WTC11 (cell line): ENCODE results near the gene NCKAP5L. TPM values are rescaled to one million over a fixed set of nuclear protein-coding genes. Genes with fewer than 3 reads are reported as not detected.

Experiments used
- ATAC-seq: fragments of 200-7000 bp; cut with Tn5 transposase; 2 replicates; pipeline ENCODE4 v1.10.0; 2021; ENCODE audit warnings: mild to moderate bottlenecking, moderate library complexity
- CTCF ChIA-PET: fragments of 300-600 bp; sonication (Branson Sonifier 250); formaldehyde crosslinking; loops from one replicate; lab custom pipeline; 2021; ENCODE audit warnings: antibody characterized with exemption; lab: Charles Lee
- POLR2A ChIA-PET: fragments of 350-600 bp; sonication (Branson Sonifier 250); formaldehyde crosslinking; loops from one replicate; lab custom pipeline; 2021; ENCODE audit warnings: antibody characterized with exemption; lab: Charles Lee
- DNase-seq: peaks from one replicate; pipeline ENCODE4 v3.0.0; 2021; ENCODE audit warnings: low spot score
- H3K27ac Mint-ChIP-seq: 2 replicates; pipeline ENCODE4 v1.8.0; 2021; ENCODE audit warnings: mixed read lengths
- H3K27me3 Mint-ChIP-seq: 2 replicates; pipeline ENCODE4 v1.8.0; 2021; ENCODE audit warnings: low read depth, mild to moderate bottlenecking, moderate library complexity, mixed read lengths
- H3K36me3 Mint-ChIP-seq: 2 replicates; pipeline ENCODE4 v1.8.0; 2021; ENCODE audit warnings: mixed read lengths
- H3K4me1 Mint-ChIP-seq: 2 replicates; pipeline ENCODE4 v1.8.0; 2022; ENCODE audit warnings: mixed read lengths
- H3K4me3 Mint-ChIP-seq: 2 replicates; pipeline ENCODE4 v1.8.0; 2021; ENCODE audit warnings: mild to moderate bottlenecking, moderate library complexity, mixed read lengths
- H3K9me3 Mint-ChIP-seq: 2 replicates; pipeline ENCODE4 v1.8.0; 2021; ENCODE audit warnings: mixed read lengths
- ARID4B ChIP-seq: sonication (generic); formaldehyde crosslinking; IDR thresholded peaks from 2 replicates; pipeline ENCODE4 v1.8.0; 2023; ENCODE audit warnings: missing genetic modification reagents, mild to moderate bottlenecking, borderline replicate concordance
- E2F1 ChIP-seq: sonication (generic); formaldehyde crosslinking; IDR thresholded peaks from 2 replicates; pipeline ENCODE4 v1.8.0; 2022; ENCODE audit warnings: mild to moderate bottlenecking, missing genetic modification reagents
- ESRRA ChIP-seq: sonication (generic); formaldehyde crosslinking; IDR thresholded peaks from 2 replicates; pipeline ENCODE4 v1.8.1; 2022; ENCODE audit warnings: mild to moderate bottlenecking, missing genetic modification reagents, borderline replicate concordance
- ETV6 ChIP-seq: sonication (generic); formaldehyde crosslinking; IDR thresholded peaks from 2 replicates; pipeline ENCODE4 v1.8.1; 2022; ENCODE audit warnings: mild to moderate bottlenecking, missing genetic modification reagents
- FOXK1 ChIP-seq: sonication (generic); formaldehyde crosslinking; IDR thresholded peaks from 2 replicates; pipeline ENCODE4 v1.8.0; 2022; ENCODE audit warnings: mild to moderate bottlenecking, moderate library complexity, missing genetic modification reagents
- IRF2 ChIP-seq: sonication (generic); formaldehyde crosslinking; IDR thresholded peaks from 2 replicates; pipeline ENCODE4 v1.8.0; 2022; ENCODE audit warnings: low read depth, missing genetic modification reagents, borderline replicate concordance
- MYBL2 ChIP-seq: sonication (generic); formaldehyde crosslinking; IDR thresholded peaks from 2 replicates; pipeline ENCODE4 v1.8.1; 2023; ENCODE audit warnings: mild to moderate bottlenecking, moderate library complexity, missing genetic modification reagents
- NFE2L1 ChIP-seq: sonication (generic); formaldehyde crosslinking; IDR thresholded peaks from 2 replicates; pipeline ENCODE4 v1.8.1; 2023; ENCODE audit warnings: missing genetic modification reagents
- NFYB ChIP-seq: sonication (generic); formaldehyde crosslinking; conservative IDR thresholded peaks from 2 replicates; pipeline ENCODE4 v1.8.0; 2022; ENCODE audit warnings: low read depth, missing genetic modification reagents
- PREB ChIP-seq: sonication (generic); formaldehyde crosslinking; IDR thresholded peaks from 2 replicates; pipeline ENCODE4 v1.8.1; 2022; ENCODE audit warnings: mild to moderate bottlenecking, missing genetic modification reagents, moderate library complexity, borderline replicate concordance
- PRRX2 ChIP-seq: fragments of 250-450 bp; sonication (Bioruptor Pico); IDR thresholded peaks from 2 replicates; pipeline ENCODE4 v1.8.0; 2021; ENCODE audit warnings: mild to moderate bottlenecking
- USF1 ChIP-seq: sonication (generic); formaldehyde crosslinking; IDR thresholded peaks from 2 replicates; pipeline ENCODE4 v1.8.0; 2022; ENCODE audit warnings: mild to moderate bottlenecking, missing genetic modification reagents
- USF2 ChIP-seq: sonication (generic); formaldehyde crosslinking; IDR thresholded peaks from 2 replicates; pipeline ENCODE4 v1.8.1; 2023; ENCODE audit warnings: mild to moderate bottlenecking, missing genetic modification reagents, moderate library complexity
- ZMAT4 ChIP-seq: fragments of 250-450 bp; sonication (Bioruptor Pico); IDR thresholded peaks from 2 replicates; pipeline ENCODE4 v1.9.0; 2021; ENCODE audit warnings: mild to moderate bottlenecking
- ZNF121 ChIP-seq: sonication (generic); formaldehyde crosslinking; IDR thresholded peaks from 2 replicates; pipeline ENCODE4 v1.8.0; 2023; ENCODE audit warnings: missing genetic modification reagents
- ZNF263 ChIP-seq: sonication (generic); formaldehyde crosslinking; IDR thresholded peaks from 2 replicates; pipeline ENCODE4 v1.8.1; 2022; ENCODE audit warnings: low read depth, mild to moderate bottlenecking, moderate library complexity, missing genetic modification reagents
- ZNF317 ChIP-seq: sonication (generic); formaldehyde crosslinking; IDR thresholded peaks from 2 replicates; pipeline ENCODE4 v1.8.1; 2023; ENCODE audit warnings: low read depth, mild to moderate bottlenecking, moderate library complexity, missing genetic modification reagents, borderline replicate concordance
- ZNF532 ChIP-seq: fragments of 250-450 bp; sonication (Bioruptor Pico); IDR thresholded peaks from 2 replicates; pipeline ENCODE4 v1.9.0; 2021; ENCODE audit warnings: mild to moderate bottlenecking, borderline replicate concordance
- ZSCAN18 ChIP-seq: fragments of 250-450 bp; sonication (Bioruptor Pico); IDR thresholded peaks from 2 replicates; pipeline ENCODE4 v2.1.2; 2022; ENCODE audit warnings: mild to moderate bottlenecking, moderate library complexity
- total RNA-seq: library from RNA; stranded (reverse); gene quantifications from 3 replicates; pipeline ENCODE4 v1.2.3, GENCODE V29; 2021

The NCKAP5L gene
- total RNA-seq, 1 experiment from 2014 or later: 27.8 TPM

- TF ChIP-seq ZNF532 (CRISPR knock-in tag) (no peak), MYBL2 (CRISPR knock-in tag) (no peak), ESRRA (CRISPR knock-in tag) (no peak), USF1 (CRISPR knock-in tag) (no peak), E2F1 (CRISPR knock-in tag) (no peak), ZNF317 (no peak)
These were observed 33.2 kb downstream of the NCKAP5L start (continued) for GRCh38 chr12:49794811-49795653.

- Mint-ChIP-seq H3K4me1 (peaks cover 15% of the 10 kb centered on the region), H3K4me3 (no peak overlapping the region), H3K27me3 (no peaks in the 10 kb centered on the region), H3K27ac (0 out of 2 replicates have a peak overlapping the region, but pooled peaks have one; percentile 53), H3K36me3 (no peaks in the 10 kb centered on the region), H3K9me3 (no peaks in the 10 kb centered on the region)
- ATAC-seq: no peak
- no peak for DNase-seq
- POLR2A ChIA-PET: no interaction called here
- CTCF ChIA-PET: interaction anchor here (0.6 to 1.0 kb wide), 2 partner anchors 34 to 45 kb away, joined by 3 read pairs; partner anchors contain the start of gene NCKAP5L
- TF ChIP-seq ZNF263 (CRISPR knock-in tag): no peak
- no peak for TF ChIP-seq FOXK1 (CRISPR knock-in tag)
- TF ChIP-seq ZSCAN18 (CRISPR knock-in tag): no peak
- no peak for TF ChIP-seq USF2 (CRISPR knock-in tag)
- TF ChIP-seq NFYB (CRISPR knock-in tag): no peak
- TF ChIP-seq PRRX2 (CRISPR knock-in tag): no peak
- TF ChIP-seq ARID4B (CRISPR knock-in tag): no peak
- TF ChIP-seq PREB (CRISPR knock-in tag): no peak
- no peak for TF ChIP-seq ETV6 (CRISPR knock-in tag)
- TF ChIP-seq NFE2L1 (CRISPR knock-in tag): no peak
- TF ChIP-seq ZNF121 (CRISPR knock-in tag): no peak
- TF ChIP-seq ZMAT4: no peak
- no peak for TF ChIP-seq ZNF317
- no peak for TF ChIP-seq IRF2 (CRISPR knock-in tag)
These were observed 34.2 kb downstream of the NCKAP5L start for GRCh38 chr12:49794021-49794420.
